ENCODE results near the gene MYL12B. TPM values are rescaled to one million over a fixed set of nuclear protein-coding genes. Genes with fewer than 3 reads are reported as not detected.

Gene MYL12B
- total and polyA plus RNA-seq, 2 of the 8 experiments (the other 6 are each of a cell fraction or from before 2014, with no cell fraction given) = 174 to 188 TPM

- Histone ChIP-seq H3K79me2 (ENCODE audit: control insufficient read depth in 1 of 2, insufficient read depth in 2 of 2, low read length in 2 of 2) (peaks cover 20 to 37% of the 10 kb centered on the region in 2 experiments), H4K20me1 (replicated peaks in 1 of 2; ENCODE audit: control insufficient read depth in 1 of 2, insufficient read depth in 2 of 2, low read length in 2 of 2) (peaks cover 6 to 22% of the 10 kb centered on the region in 2 experiments)
- WGBS, 2 experiments (ENCODE audit: extremely low coverage in 1 of 2, insufficient coverage in 1 of 2, insufficient read length in 1 of 2, insufficient replicate concordance in 2 of 2, low coverage in 1 of 2, low lambda C conversion rate in 2 of 2, missing lambda C conversion rate in 1 of 2) = 36% methylated on average over 5 of the region's 5 CpGs; no CpG with 5 or more reads in 1 of the 2 experiments
Observed at GRCh38 chr18:3260995-3261372, 949 bp upstream of the MYL12B start.

More at GRCh38 chr18:3260995-3261372, 949 bp upstream of the MYL12B start:
- peak overlapping the region; percentile 45 to 99 (median 90) for H3K9ac ChIP-seq (replicated peaks in 1 of 4; ENCODE audit: extremely low read depth in 1 of 4, low read depth in 3 of 4, low read length in 3 of 4)
- H3K14ac ChIP-seq (ENCODE audit: insufficient read length) = peak overlapping the region; percentile 13
- no peak overlapping the region for H2BK120ac ChIP-seq (replicated peaks; ENCODE audit: low read depth, low read length)
- no peak overlapping the region for H4K8ac ChIP-seq (ENCODE audit: extremely low read depth, insufficient read depth, low read length)
- FAIRE-seq (no peak), DNase-seq (ENCODE audit: low read depth in 1 of 2, low spot score in 2 of 2) (no peak)
- H4K5ac ChIP-seq (ENCODE audit: insufficient read length, low read depth, low read length) = peak overlapping the region; percentile 49
- peak overlapping the region; percentile 84 for H3K56ac ChIP-seq (replicated peaks; ENCODE audit: insufficient read length, low read depth, low read length)
- CTCF ChIA-PET (ENCODE audit: partially characterized antibody) = interaction anchor here (0.7 to 1.1 kb wide), 2 partner anchors 206 to 226 kb away, joined by 3 to 5 read pairs; no protein-coding TSS in a partner anchor
- peak overlapping the region; percentile 47 for H2AFZ ChIP-seq (ENCODE audit: low read length)
- TF ChIP-seq POLR2AphosphoS5 (IDR thresholded peaks at IDR 0.05; ENCODE audit: low read depth, low read length) (no peak), FOSL1 (IDR thresholded peaks at IDR 0.05; ENCODE audit: insufficient read depth, low read depth, low read length) (no peak), TAF1 (IDR thresholded peaks at IDR 0.05; ENCODE audit: low read depth, low read length) (no peak), BACH1 (IDR thresholded peaks at IDR 0.05; ENCODE audit: low read length) (no peak), SP4 (IDR thresholded peaks at IDR 0.05; ENCODE audit: low read length) (no peak), EP300 (IDR thresholded peaks at IDR 0.05; ENCODE audit: borderline replicate concordance in 1 of 2, low read depth in 2 of 2, low read length in 2 of 2) (no peak), SIN3A (conservative IDR thresholded peaks at IDR 0.05 in 1 of 2, IDR thresholded peaks at IDR 0.05 in 1 of 2; ENCODE audit: low read depth in 1 of 2, low read length in 2 of 2) (no peak), KDM4A (IDR thresholded peaks at IDR 0.05; ENCODE audit: low read depth, low read length, severe bottlenecking) (no peak), MAX (IDR thresholded peaks at IDR 0.05) (no peak), CBX8 (IDR thresholded peaks at IDR 0.05; ENCODE audit: borderline replicate concordance, low read depth, low read length) (no peak)
- POLR2A ChIA-PET (ENCODE audit: partially characterized antibody) = interaction anchor here (0.7 to 3.5 kb wide), 7 partner anchors 11 to 636 kb away, joined by 3 to 60 read pairs (median 5); partner anchors contain the start of gene MYL12A
- H2AK5ac ChIP-seq (ENCODE audit: low read depth, low read length) = no peak overlapping the region
- no peak overlapping the region for H4K91ac ChIP-seq (replicated peaks; ENCODE audit: insufficient read length, low read length)
- H3K4me3 ChIP-seq (ENCODE audit: extremely low read depth in 1 of 4, insufficient read depth in 2 of 4, low read depth in 3 of 4, low read length in 4 of 4) = peak overlapping the region; percentile 84 to 99 (median 88)
- peak overlapping the region; percentile 100 for H3K27ac ChIP-seq (ENCODE audit: low read depth, low read length)
- H2BK20ac ChIP-seq (ENCODE audit: low read length) = no peak overlapping the region
- no peak overlapping the region for H3K18ac ChIP-seq (ENCODE audit: extremely low read depth, low read length)
- peaks cover 0 to 9% (median 4%) of the 10 kb centered on the region in 4 experiments; a peak in 5 of 7 replicates for H3K4me1 ChIP-seq (replicated peaks in 1 of 4; ENCODE audit: control insufficient read depth in 3 of 4, insufficient read depth in 4 of 4, low read length in 3 of 4)
- H3K9me3 ChIP-seq (ENCODE audit: insufficient read depth in 2 of 2, low read depth in 1 of 2, low read length in 1 of 2) = no peaks in the 10 kb centered on the region
- peak overlapping the region; percentile 78 to 93 for H3K4me2 ChIP-seq (ENCODE audit: insufficient read depth in 1 of 2, low read depth in 2 of 2, low read length in 2 of 2)
- H2BK15ac ChIP-seq (ENCODE audit: low read length) = no peak overlapping the region
- H2BK5ac ChIP-seq (ENCODE audit: low read depth, low read length) = 0 out of 2 replicates have a peak overlapping the region, but pooled peaks have one; percentile 93
- H3K79me1 ChIP-seq (ENCODE audit: low read depth, low read length) = peaks cover 6% of the 10 kb centered on the region
- peaks cover 7% of the 10 kb centered on the region for H3K23me2 ChIP-seq (ENCODE audit: low read depth, low read length)
- no peak overlapping the region for H3K23ac ChIP-seq (ENCODE audit: insufficient read length)
- no peaks in the 10 kb centered on the region for H3K27me3 ChIP-seq (replicated peaks in 1 of 4; ENCODE audit: control insufficient read depth in 3 of 4, extremely low read depth in 1 of 4, insufficient read depth in 3 of 4, low read length in 3 of 4)
- H3K4ac ChIP-seq (replicated peaks; ENCODE audit: insufficient read length, low read depth, low read length) = no peak overlapping the region
- H2BK12ac ChIP-seq (ENCODE audit: low read depth, low read length) = peak overlapping the region; percentile 0; the same call in 1 of the 2 replicates
- H3K36me3 ChIP-seq (ENCODE audit: control insufficient read depth in 2 of 4, insufficient read depth in 4 of 4, low read length in 3 of 4) = peaks cover 6 to 26% (median 15%) of the 10 kb centered on the region in 4 experiments

Measured in H1 (cell line).